ENCODE data around the gene RNF13.

DNA sequence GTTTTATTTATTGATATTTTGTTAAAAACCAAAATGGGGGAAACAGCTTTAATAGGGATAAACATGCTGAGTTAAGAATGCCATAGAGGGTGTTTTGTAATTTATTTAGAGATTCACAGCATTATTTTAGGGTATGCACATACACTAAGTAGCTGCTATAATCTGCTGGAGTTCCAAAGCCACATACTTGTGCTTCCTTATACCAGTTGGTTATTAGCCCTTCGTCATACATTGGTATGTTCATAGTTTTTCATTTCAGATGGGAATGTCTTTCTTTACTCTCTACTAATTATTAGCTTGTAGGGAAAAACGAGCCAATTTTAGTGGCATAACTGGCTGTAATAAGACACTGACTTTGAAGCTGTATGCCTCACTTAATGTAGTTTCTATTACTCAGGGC, 82.8 kb downstream of the RNF13 start:
- TF ChIP-seq, protein P1, sequence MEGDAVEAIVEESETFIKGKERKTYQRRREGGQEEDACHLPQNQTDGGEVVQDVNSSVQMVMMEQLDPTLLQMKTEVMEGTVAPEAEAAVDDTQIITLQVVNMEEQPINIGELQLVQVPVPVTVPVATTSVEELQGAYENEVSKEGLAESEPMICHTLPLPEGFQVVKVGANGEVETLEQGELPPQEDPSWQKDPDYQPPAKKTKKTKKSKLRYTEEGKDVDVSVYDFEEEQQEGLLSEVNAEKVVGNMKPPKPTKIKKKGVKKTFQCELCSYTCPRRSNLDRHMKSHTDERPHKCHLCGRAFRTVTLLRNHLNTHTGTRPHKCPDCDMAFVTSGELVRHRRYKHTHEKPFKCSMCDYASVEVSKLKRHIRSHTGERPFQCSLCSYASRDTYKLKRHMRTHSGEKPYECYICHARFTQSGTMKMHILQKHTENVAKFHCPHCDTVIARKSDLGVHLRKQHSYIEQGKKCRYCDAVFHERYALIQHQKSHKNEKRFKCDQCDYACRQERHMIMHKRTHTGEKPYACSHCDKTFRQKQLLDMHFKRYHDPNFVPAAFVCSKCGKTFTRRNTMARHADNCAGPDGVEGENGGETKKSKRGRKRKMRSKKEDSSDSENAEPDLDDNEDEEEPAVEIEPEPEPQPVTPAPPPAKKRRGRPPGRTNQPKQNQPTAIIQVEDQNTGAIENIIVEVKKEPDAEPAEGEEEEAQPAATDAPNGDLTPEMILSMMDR (IDR thresholded peaks at IDR 0.05; ENCODE audit: insufficient read depth, low read length) = no peak
- TF ChIP-seq, protein P2, sequence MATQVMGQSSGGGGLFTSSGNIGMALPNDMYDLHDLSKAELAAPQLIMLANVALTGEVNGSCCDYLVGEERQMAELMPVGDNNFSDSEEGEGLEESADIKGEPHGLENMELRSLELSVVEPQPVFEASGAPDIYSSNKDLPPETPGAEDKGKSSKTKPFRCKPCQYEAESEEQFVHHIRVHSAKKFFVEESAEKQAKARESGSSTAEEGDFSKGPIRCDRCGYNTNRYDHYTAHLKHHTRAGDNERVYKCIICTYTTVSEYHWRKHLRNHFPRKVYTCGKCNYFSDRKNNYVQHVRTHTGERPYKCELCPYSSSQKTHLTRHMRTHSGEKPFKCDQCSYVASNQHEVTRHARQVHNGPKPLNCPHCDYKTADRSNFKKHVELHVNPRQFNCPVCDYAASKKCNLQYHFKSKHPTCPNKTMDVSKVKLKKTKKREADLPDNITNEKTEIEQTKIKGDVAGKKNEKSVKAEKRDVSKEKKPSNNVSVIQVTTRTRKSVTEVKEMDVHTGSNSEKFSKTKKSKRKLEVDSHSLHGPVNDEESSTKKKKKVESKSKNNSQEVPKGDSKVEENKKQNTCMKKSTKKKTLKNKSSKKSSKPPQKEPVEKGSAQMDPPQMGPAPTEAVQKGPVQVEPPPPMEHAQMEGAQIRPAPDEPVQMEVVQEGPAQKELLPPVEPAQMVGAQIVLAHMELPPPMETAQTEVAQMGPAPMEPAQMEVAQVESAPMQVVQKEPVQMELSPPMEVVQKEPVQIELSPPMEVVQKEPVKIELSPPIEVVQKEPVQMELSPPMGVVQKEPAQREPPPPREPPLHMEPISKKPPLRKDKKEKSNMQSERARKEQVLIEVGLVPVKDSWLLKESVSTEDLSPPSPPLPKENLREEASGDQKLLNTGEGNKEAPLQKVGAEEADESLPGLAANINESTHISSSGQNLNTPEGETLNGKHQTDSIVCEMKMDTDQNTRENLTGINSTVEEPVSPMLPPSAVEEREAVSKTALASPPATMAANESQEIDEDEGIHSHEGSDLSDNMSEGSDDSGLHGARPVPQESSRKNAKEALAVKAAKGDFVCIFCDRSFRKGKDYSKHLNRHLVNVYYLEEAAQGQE (IDR thresholded peaks at IDR 0.05; ENCODE audit: insufficient replicate concordance, low read depth) = no peak
- TF ChIP-seq POLR2AphosphoS5 (IDR thresholded peaks at IDR 0.05; ENCODE audit: low read depth) (no peak), GABPA (IDR thresholded peaks at IDR 0.05; ENCODE audit: low read depth) (no peak), SPI1 (IDR thresholded peaks at IDR 0.05; ENCODE audit: borderline replicate concordance, low read depth) (no peak)

Data from HL-60 (cell line).